Peyer's patch (tissue), 4 donors: Measurements from ENCODE around the gene OPTN. TPM values are rescaled to one million over a fixed set of nuclear protein-coding genes. Genes with fewer than 3 reads are reported as not detected.
A peak's percentile ranks its signal among the peaks of the same experiment; 100 is the strongest.

Source experiments
- DNase-seq, 3 donors: peaks; one replicate each; pipeline ENCODE4 v3.0.0-alpha.2; 2017 to 2019
- H3K27ac ChIP-seq, 4 donors: fragments of 200-600 bp; sonication (generic); one replicate each; pipeline ENCODE4 v1.5.1; 2016 to 2019
- H3K27me3 ChIP-seq, 2 donors: fragments of 200-600 bp; sonication (generic); one replicate each; pipeline ENCODE4 v1.5.1; 2019
- H3K36me3 ChIP-seq, 3 donors: fragments of 200-600 bp; sonication (generic); one replicate each; pipeline ENCODE4 v1.5.1; 2016 to 2019
- H3K4me1 ChIP-seq, 4 donors: fragments of 200-600 bp; sonication (generic); one replicate each; pipeline ENCODE4 v1.5.1; 2016 to 2019
- H3K4me3 ChIP-seq, 4 donors: fragments of 200-600 bp; sonication (generic); 1 replicate in 3 of 4; 2 replicates in 1 of 4; pipeline ENCODE4 v1.5.1; 2016 to 2019; ENCODE audit warnings: mild to moderate bottlenecking in 1 of 4
- H3K9me3 ChIP-seq, 4 donors: fragments of 200-600 bp; sonication (generic); one replicate each; pipeline ENCODE4 v1.5.1; 2016 to 2019; ENCODE audit warnings: mild to moderate bottlenecking in 1 of 4
- POLR2A ChIP-seq, 2 donors: fragments of 450-650 bp; IDR thresholded peaks; one replicate each; pipeline ENCODE4 v1.5.1; 2017; ENCODE audit warnings: antibody characterized with exemption in 2 of 2, mild to moderate bottlenecking in 2 of 2, moderate library complexity in 2 of 2
- total RNA-seq, 4 donors: library from RNA; depleted of rRNA; stranded (reverse); fragments of >200 nt; gene quantifications; one replicate each; pipeline ENCODE4 v1.1.0, GENCODE V29; 2016
- TF ChIP-seq, protein P1 (sequence below), 6 experiments: fragments of 450-650 bp in 4 of 6; fragments of 200-600 bp in 2 of 6; sonication (generic) in 1 of 6; IDR thresholded peaks; one replicate each; pipeline ENCODE4 v1.5.1; 2017 to 2019; ENCODE audit warnings: antibody characterized with exemption in 6 of 6, mild to moderate bottlenecking in 3 of 6, moderate library complexity in 1 of 6

The OPTN gene
- total RNA-seq, 4 donors from 2014 or later: 68.0 to 111 (median 90.7) TPM

DNA sequence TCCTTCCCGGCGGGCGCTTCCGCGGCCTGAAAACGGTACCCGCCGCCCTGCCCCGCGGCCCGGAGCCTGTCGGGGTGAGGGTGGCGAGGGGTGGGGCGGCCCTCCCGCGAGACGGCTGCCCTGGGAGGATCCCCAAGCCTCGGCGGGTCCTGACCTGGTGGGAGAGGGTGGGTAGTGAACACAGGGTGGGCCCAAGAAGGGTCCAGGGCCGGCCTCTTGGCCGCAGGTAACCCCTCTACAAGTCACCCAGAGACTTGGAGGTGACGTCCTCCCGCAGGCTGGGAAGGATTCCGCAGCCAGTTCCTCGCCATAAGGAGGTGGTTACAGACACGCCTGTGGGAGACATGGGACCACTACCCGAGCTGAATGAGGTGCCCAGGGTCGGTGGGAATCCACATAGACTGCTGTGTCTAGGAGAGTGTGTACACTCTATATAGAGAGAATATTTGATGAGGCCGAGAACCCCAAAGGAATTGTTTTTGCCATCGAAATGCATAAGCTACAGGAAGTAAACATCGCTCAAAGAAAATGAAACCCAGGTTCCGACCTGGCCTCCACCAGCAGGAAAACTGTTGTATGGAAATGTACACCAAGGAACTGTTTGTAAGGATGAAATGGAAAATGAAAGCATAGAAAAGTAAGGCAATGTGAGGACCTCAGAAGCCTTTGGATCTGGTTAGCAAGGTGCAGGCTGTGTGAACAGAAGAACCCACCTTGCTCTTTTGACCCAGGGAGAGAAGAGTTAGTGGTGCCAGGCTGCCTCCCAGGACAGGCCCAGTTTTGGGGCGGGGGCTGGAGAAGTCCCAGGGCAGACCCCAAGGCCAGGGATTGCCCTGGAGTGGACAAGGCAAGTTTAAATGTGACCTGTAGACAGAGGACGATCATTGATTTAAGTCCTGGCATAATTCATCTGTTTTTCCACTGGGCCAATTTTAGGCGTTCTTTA, 659 bp downstream of the OPTN start:
- Histone ChIP-seq H3K9me3 (no peaks in the 10 kb centered on the region), H3K4me3 (peak overlapping the region; percentile 91 to 99 (median 95)), H3K27me3 (no peaks in the 10 kb centered on the region), H3K27ac (peak overlapping the region; percentile 91 to 100 (median 97)), H3K4me1 (peaks cover 0 to 35% (median 0%) of the 10 kb centered on the region in 4 donors), H3K36me3 (no peaks in the 10 kb centered on the region)
- DNase-seq: peak; percentile 27 to 73 (median 58)
- peak in 1 of 2 donors; percentile 14 for TF ChIP-seq POLR2A (IDR thresholded peaks at IDR 0.05)
- TF ChIP-seq, protein P1, sequence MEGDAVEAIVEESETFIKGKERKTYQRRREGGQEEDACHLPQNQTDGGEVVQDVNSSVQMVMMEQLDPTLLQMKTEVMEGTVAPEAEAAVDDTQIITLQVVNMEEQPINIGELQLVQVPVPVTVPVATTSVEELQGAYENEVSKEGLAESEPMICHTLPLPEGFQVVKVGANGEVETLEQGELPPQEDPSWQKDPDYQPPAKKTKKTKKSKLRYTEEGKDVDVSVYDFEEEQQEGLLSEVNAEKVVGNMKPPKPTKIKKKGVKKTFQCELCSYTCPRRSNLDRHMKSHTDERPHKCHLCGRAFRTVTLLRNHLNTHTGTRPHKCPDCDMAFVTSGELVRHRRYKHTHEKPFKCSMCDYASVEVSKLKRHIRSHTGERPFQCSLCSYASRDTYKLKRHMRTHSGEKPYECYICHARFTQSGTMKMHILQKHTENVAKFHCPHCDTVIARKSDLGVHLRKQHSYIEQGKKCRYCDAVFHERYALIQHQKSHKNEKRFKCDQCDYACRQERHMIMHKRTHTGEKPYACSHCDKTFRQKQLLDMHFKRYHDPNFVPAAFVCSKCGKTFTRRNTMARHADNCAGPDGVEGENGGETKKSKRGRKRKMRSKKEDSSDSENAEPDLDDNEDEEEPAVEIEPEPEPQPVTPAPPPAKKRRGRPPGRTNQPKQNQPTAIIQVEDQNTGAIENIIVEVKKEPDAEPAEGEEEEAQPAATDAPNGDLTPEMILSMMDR (IDR thresholded peaks at IDR 0.05): no peak

DNA sequence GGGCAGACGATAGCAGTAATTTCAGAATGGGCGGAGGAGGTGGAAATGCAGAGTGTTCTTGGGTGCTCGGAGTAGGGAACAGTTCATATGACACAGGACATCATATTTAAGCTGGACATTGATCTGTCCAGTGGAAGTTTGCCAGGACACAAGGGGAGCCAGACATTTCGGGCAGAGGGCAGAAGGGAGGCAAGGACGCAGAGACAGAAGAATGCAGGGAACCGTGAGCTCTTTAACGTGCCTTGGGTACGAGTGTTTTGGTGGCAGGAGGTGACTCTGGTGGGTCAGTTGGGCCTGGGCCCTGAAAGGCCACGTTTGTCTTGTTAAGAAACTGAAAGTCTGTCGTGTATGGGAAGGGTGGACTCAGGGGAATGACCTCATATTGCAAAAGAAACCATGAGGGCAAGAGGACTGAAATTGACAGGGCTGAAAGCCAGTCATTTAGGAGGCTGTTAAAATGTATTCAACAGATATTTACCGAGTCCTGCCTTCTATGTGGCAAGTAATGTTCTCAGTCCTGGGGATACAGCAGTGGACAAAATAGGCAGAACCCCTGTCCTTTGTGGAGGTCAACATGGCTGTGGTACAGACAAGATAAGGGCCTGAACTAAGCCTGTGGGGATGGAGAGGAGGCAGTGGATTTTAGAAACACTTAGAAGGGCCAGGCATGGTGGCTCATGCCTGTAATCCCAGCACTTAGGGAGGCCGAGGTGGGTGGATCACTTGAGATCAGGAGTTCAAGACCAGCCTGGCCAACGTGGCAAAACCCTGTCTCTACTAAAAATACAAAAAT, 2.2 kb downstream of the OPTN start:
- Histone ChIP-seq H3K9me3 (no peaks in the 10 kb centered on the region), H3K27me3 (no peaks in the 10 kb centered on the region), H3K27ac (peak overlapping the region; percentile 4 to 98 (median 37)), H3K4me1 (peaks cover 0 to 43% (median 0%) of the 10 kb centered on the region in 4 donors), H3K36me3 (no peaks in the 10 kb centered on the region), H3K4me3 (peak overlapping the region in 2 of 4 donors; percentile 35 to 91)
- TF ChIP-seq, protein P1 (IDR thresholded peaks at IDR 0.05): no peak
- TF ChIP-seq POLR2A (IDR thresholded peaks at IDR 0.05): no peak
- no peak for DNase-seq

DNA sequence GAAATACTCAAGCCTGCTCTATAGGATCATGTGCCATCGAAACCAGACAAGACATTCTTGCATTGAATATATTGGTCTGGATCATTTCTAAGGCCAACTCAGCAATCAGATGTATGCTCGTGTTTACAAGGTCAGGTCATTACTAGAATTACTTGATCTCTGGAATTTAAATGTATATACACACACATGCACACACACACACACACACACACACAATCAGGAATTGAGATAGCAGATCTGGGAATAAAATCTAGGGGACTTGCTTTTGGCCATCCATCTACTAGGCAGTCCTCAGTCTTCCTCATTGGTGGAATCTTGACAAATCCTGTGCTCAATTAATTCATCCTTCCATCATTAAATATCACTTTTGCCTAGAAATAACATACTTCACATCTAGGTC, 3.6 kb downstream of the OPTN start:
- no peak for DNase-seq
- Histone ChIP-seq H3K9me3 (no peaks in the 10 kb centered on the region), H3K27ac (no peak overlapping the region), H3K27me3 (no peaks in the 10 kb centered on the region), H3K4me1 (peaks cover 0 to 54% (median 1%) of the 10 kb centered on the region in 4 donors), H3K4me3 (no peak overlapping the region), H3K36me3 (no peaks in the 10 kb centered on the region)
- TF ChIP-seq, protein P1 (IDR thresholded peaks at IDR 0.05): no peak
- no peak for TF ChIP-seq POLR2A (IDR thresholded peaks at IDR 0.05)

DNA sequence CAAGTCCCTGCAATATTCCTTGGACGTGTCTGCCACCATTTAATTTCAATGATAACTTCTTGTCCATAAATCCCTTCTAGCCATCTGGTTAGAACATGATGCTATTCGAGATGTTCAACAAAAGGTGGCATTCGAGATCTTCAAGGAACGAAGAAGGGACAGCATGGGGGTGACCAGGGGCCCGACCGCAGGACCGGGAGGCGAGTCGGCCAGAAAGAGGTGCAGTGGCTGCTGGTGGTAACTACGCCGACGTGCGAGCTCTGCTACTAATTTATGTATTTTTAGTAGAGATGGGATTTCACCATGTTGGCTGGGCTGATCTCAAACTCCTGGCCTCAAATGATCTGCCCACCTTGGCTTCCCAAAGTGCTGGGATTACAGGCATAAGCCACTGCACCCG, 4.7 kb downstream of the OPTN start:
- no peak for DNase-seq
- H3K4me1 ChIP-seq: peaks cover 0 to 51% (median 1%) of the 10 kb centered on the region in 4 donors
- no peak for TF ChIP-seq POLR2A (IDR thresholded peaks at IDR 0.05)
- TF ChIP-seq, protein P1 (IDR thresholded peaks at IDR 0.05): no peak
- H3K36me3 ChIP-seq: peaks cover 0 to 11% (median 0%) of the 10 kb centered on the region in 3 donors
- H3K27me3 ChIP-seq: no peaks in the 10 kb centered on the region
- H3K4me3 ChIP-seq: no peak overlapping the region
- no peak overlapping the region for H3K27ac ChIP-seq
- H3K9me3 ChIP-seq: no peaks in the 10 kb centered on the region

DNA sequence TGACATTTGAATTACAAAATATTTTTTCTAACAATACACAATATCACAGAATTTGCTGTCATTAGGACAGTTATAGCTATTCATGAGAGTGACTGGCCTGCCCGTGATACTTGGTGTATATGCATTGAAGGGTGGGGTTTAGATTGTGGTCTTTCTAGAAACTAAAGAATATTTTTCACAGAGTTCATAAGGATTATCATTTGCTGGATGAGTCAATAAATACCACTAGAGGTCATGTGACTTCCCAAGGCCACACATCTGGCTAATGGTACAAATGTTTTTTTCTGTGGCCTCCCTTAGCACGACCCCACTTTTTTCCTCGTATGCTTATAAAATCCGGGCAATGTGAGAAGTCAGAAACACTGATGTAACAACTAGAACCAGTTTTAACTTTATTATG, 5.2 kb downstream of the OPTN start:
- Histone ChIP-seq H3K27ac (peak overlapping the region in 1 of 4 donors; percentile 29), H3K36me3 (peaks cover 0 to 16% (median 0%) of the 10 kb centered on the region in 3 donors), H3K27me3 (no peaks in the 10 kb centered on the region), H3K9me3 (no peaks in the 10 kb centered on the region), H3K4me1 (peaks cover 0 to 51% (median 1%) of the 10 kb centered on the region in 4 donors), H3K4me3 (no peak overlapping the region)
- no peak for DNase-seq
- no peak for TF ChIP-seq POLR2A (IDR thresholded peaks at IDR 0.05)
- TF ChIP-seq, protein P1 (IDR thresholded peaks at IDR 0.05): no peak
